NCI-H2107 (cell line): ENCODE measurements around the gene PLAGL1.
"Not testable (repeated sequence)": the region's sequence is repeated elsewhere in the genome, so short reads cannot be mapped to it uniquely, and the experiment has no call there.

ENCODE experiments used
- DNase-seq: peaks from one replicate; lab custom pipeline; 2025; lab: John Stamatoyannopoulos, UW

PLAGL1 gene, protein sequence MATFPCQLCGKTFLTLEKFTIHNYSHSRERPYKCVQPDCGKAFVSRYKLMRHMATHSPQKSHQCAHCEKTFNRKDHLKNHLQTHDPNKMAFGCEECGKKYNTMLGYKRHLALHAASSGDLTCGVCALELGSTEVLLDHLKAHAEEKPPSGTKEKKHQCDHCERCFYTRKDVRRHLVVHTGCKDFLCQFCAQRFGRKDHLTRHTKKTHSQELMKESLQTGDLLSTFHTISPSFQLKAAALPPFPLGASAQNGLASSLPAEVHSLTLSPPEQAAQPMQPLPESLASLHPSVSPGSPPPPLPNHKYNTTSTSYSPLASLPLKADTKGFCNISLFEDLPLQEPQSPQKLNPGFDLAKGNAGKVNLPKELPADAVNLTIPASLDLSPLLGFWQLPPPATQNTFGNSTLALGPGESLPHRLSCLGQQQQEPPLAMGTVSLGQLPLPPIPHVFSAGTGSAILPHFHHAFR

DNA sequence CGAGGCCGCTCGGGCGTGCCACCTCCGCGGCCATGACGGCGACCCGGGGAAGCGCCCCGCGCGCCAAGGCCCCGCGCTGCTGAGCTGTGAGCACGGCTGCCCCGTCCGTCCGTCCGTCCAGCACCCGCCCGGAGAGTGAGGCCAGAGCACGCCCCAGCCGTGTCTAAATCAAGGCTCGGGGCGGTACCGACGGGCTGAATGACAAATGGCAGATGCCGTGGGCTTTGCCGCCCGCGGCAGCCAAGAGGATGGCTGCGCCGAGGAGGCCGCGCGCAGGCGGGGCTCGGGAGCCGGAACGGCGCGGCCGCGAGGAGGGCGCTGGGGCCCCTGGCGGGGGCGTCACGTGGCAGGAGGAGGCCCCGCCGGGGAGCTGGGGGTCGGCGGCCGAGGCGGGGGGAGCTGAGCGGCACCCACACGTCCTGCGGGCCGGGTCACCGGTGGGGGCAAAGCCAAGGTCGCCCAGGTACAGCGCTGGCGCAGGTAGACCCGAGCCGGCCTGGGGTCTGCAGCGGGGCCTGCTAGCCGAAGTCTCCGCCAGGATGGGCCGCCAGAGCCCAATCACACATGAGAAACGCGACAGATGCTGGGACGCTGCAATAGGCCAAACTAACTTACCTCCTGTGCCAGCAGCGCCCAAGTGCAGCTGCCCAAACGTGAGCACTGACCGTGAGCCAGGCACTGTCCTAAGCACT is at the start of gene PLAGL1:
Gene PLAGL1, minus strand, starts transcription at position 140 of the 692 bp plus-strand sequence. CDS start 60,123 bp downstream, outside the sequence.
- no peak for DNase-seq

DNA sequence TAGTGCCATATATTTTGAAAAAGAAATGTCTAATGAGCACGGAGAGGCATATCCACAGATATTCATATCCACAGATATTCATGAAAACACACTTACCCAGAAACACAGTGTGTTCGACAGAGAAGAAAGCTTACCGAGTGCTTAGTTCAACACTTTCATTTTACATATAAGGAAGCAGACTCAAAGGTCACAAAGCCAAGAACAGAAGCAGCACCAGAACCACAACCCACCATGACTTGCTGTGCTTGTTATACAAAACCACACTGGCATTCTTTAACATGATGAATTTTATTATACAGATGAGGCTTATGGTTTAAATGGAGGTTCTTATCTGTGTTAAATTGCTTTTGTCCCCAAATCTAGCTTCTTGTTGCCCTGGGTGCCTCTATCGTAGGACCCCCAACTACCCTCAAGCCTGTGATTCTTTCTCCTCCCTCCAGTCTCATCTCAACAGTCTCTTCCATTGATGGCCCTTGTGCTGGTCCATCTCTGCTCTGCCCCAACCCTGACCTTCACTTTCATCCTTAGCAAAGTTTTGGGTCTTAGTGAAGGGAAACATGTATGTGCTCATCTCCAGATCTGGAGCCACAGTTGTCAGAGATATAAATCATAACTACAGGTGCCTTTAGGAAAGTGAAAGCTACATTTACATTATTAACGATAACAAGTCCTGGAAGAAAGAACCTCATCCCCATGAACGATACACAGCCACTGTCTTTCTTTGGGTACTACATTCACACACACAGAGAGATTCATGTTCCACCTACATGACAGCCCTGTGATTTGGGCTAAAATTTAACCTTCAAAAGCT is 47.3 kb upstream of the PLAGL1 start:
- no peak for DNase-seq

DNA sequence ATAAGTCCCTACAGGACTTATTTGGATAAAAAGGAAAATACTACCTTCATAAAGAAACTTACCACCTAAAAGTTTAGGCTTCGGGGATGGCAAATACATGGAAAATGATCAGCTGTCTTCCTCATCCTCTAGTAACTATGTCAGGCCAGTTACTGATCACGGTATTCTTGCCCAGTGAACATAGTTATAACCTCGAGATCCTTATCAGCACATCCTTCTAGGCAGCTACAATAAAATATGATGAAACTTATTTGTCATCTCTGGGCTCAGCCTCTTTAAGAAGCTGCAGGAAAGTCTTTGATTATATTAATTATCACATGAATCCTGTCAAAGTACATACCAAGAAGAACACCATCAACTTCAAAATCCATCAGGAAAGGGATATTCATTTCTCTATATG is 45.5 kb upstream of the PLAGL1 start:
- DNase-seq, result no peak

DNA sequence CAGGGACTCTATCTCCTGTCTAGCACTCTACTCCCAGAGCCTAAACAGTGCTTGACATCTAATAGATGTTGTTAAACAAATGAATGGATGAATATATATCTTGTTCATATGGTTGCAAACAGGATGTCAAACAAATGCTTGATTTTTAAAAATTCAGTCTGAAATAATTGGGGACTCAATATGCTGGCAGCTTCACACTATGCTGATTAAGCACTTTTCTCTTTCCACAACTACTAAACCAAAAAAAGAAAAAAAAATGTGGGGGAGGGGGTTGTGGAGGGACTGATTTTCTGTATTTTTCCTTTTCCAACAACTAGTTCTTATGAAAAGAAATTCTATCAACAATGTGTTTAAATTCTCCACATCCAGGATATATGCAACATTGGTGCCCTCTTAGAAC is 44.4 kb upstream of the PLAGL1 start:
- DNase-seq, result no peak

DNA sequence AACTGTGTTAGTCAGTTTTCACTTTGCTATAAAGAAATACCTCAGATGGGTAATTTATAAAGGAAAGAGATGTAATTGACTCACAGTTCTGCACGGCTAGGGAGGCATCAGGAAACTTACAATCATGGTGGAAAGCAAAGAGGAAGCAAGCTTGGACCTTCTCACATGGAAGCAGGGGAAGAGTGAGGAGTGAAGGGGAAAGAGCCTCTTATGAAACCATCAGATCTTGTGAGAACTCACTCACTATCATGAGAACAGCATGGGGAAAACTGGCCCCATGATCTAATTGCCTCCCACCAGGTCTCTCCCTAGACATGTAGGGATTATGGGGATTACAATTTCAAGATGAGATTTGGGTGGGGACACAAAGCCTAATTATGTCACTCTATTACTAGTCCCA is 41.3 kb upstream of the PLAGL1 start:
- no peak for DNase-seq

DNA sequence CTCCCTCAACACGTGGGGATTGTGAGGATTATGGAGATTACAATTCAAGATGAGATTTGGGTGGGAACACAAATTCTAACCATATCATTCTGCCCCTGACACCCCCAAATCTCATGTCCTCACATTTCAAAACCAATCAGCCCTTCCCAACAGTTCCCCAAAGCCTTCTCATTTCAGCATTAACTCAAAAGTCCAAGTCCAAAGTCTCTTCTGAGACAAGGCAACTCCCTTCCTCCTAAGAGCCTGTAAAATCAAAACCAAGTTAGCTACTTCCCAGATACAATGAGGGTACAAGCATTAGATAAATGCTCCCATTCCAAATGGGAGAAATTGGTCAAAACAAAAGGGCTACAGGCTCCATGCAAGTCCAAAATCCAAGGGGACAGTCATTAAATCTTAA is 39.6 kb upstream of the PLAGL1 start:
- no peak for DNase-seq

DNA sequence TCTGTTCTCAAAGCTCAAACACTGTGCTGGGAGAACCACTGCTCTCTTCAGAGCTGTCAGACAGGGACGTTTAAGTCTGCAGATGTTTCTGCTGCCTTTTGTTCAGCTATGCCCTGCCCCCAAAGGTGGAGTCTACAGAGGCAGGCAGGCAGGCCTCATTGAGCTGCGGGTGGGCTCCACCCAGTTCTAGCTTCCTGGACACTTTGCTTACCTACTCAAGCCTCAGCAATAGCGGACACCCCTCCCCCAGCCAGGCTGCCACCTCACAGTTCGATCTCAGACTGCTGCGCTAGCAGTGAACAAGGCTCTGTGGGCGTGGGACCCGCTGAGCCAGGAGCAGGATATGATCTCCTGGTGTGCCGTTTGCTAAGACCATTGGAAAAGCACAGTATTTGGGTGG is 38.6 kb upstream of the PLAGL1 start:
- DNase-seq, result not testable (repeated sequence)

DNA sequence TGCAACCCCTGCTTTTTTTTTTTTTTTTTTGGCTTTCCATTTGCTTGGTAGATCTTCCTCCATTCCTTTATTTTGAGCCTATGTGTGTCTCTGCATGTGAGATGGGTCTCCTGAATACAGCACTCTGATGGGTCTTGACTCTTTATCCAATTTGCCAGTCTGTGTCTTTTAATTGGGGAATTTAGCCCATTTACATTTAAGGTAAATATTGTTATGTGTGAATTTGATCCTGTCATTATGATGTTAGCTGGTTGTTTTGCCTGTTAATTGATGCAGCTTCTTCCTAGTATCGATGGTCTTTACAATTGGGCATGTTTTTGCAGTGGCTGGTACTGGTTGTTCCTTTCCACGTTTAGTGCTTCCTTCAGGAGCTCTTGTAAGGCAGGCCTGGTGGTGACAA is 36.9 kb upstream of the PLAGL1 start:
- not testable (repeated sequence) for DNase-seq

DNA sequence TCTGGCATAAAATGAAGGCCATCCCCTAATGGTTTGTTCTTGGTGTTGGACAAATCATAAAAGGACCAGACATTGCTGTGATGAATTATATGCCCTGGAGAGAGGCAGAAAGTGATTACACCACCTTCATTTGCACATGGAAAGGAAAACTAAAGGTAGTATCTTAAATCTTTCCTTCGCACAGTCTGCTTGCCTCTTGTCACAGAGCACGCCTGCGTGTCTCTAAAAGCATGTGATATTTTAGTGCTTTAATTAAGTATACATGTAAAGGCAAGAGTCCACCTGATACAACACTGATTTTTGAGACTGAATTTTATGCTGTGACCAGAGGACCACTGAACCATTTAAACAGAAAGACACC is 28.8 kb upstream of the PLAGL1 start:
- DNase-seq, result no peak

DNA sequence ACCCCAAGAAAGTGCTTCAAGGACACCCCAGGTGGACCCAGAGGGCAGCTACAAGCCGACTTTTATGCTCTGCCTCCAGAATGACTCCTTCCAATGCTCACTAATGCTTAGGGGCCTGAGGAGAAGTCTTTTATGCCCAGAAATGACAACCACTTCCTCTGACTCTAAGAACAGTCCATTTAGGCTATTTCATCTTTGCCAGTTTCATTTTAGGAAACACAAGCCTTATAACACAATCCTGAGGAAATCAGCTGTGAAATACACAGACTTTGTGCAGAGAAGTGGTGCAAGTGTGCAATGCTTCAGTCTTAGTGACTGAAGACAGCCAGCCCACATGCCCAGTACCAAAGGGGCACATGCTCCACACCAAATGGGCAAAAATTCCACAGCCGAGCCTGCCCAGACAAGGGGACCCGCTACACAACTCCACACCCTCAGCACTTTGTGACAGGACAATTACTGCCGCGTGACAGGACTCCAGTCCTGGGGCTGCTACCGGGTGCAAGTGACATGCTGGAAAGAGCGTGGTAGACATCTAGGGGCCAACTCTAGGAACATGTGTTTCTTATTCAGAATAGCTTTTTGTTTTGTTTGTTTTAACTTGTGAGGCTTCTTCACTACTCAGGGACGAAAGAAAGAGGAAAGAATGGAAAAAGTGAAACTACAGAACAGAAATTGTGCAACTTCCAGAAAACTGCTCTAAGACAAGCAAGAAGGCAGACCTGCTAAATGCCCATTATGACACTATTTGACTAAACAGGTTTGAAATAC is 28.2 kb upstream of the PLAGL1 start:
- DNase-seq, result no peak

DNA sequence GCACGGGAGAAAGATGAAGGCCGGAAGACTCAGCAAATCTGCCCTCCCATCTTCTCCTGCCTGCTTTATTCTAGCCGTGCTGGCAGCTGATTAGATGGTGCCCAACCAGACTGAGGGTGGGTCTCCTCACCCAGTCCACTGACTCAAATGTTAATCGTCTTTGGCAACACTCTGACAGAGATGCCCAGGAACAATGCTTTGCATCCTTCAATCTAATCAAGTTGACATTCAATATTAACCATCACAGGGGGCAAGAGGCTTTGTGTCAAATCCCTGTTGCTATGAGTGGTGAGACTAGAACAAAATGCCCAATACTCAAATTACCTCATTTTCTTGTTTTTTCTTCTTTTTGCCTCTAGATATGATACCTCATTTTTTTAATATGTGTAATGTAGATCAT is 27.4 kb upstream of the PLAGL1 start:
- DNase-seq, result no peak

DNA sequence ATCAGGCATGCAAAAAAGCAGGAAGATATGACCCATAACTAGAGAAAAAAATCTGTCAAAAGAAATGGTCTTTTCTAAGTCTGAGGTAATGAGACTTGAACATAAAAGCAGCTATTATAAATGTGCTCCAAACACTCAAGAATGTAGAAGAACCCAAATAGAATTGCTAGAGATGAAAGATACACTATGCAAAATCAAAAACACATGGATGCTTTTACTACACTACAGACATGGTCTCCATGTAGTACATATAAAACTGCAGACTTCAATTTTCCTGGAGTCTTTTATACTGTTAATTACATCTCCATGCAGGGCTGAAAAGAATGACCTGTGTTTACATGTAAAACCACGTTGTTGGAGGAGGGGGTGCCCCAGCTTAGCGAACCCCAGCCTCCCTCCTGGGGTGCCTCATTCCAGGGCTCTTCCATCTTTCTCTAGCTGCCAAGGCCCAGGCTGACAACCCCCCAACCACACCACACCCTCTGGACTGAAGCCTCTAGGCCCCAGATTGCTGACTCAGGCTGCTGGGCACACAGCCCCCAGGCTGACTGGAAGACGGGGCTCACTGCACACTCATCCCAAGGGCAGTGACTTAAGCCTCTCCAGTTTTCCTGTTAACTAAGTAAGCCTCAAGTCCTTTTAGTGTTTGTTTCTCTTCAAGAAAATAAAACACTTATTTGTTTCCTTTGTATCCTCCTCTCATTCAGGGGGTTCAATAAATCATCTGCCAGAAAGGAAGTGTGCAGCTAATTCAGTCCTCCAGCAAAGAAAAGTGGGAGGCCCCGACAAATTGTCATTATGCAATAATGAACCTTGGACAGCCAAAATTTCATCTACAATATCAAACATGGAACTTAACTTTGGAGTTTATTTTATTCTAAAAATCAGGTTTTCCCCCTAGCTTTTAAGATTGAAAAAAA is 26.0 kb upstream of the PLAGL1 start:
- no peak for DNase-seq

DNA sequence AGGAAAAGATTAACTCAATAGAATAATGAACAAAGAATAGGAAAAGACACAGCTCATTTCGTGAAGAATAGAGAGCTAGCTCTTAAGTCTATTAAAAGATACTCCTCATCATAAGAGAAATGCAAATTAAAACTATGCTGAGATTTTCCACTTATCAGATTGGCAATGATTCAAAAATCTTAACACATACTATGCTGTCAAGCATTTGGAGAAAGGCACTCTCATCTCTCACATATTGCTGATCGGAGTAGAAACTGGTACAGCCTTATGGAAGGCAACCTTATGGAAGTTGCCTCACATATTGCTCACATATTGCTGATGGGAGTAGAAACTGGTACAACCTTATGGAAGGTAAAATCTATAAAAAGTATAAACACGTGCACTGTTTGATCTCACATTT is 21.4 kb upstream of the PLAGL1 start:
- no peak for DNase-seq

DNA sequence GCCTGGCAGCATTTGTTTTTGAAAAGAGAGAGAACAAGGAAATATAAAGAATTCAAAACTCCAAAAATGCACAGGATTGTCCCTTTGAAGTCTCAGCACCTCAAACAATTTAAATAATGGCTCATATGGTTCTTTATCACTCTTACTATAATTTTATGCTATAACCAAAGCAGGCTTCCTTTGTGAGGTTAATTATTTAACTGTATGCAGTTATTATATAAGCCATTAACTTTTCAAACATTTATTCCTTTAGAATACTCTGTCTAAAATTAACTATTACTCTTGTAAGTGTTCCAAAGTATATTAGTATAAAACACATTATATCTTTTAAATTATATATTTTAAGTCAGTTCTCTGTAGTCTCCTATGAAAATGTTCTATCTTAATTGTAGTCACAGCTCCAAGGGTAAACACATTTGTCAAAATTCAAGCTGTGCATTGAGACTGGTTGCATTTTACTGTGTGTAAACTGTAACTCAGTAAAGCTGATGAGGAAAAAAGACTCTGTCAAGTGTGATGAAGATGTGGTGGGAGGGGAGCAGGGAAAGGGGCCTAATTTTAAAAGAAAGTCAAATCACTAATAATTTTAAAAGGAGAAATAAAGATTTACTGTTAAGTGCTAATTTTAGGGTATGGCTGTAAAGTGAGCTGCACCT is 20.0 kb upstream of the PLAGL1 start:
- no peak for DNase-seq

DNA sequence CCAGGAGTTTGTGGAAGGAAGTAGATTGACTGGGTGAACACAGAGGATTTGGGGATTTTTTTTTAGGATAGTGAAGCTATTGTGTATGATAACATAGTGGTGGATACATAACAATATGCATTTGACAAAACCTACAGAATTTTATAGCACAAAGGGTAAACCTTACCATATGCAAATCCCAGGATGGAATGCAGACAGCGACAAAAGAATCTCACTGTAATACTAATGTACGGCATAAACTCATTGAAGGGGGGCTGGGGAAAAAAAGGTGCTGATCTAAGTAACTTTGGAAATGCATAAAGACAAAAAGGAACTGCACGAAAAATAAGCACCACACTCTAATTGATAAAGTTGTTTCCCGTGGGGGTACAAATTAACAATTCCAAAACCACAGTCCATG is 15.2 kb upstream of the PLAGL1 start:
- no peak for DNase-seq

DNA sequence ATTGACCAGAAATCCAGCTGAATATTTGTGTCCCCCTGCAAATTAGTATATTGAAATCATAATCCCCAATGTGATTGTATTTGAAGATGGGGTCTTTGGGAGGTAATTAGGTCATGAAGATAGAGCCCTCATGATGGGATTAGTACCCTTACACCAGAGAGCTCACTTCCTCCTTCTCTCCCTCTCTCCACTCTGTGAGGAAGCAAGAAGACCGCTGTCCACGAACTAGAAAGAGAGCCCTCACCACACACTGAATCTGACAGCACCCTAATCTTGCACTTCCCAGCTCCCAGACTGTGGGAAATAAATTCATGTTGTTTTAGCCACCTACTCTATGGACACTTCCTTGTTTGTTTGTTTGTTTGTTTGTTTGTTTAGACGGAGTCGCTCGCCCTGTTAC is 11.9 kb upstream of the PLAGL1 start:
- DNase-seq, result no peak

DNA sequence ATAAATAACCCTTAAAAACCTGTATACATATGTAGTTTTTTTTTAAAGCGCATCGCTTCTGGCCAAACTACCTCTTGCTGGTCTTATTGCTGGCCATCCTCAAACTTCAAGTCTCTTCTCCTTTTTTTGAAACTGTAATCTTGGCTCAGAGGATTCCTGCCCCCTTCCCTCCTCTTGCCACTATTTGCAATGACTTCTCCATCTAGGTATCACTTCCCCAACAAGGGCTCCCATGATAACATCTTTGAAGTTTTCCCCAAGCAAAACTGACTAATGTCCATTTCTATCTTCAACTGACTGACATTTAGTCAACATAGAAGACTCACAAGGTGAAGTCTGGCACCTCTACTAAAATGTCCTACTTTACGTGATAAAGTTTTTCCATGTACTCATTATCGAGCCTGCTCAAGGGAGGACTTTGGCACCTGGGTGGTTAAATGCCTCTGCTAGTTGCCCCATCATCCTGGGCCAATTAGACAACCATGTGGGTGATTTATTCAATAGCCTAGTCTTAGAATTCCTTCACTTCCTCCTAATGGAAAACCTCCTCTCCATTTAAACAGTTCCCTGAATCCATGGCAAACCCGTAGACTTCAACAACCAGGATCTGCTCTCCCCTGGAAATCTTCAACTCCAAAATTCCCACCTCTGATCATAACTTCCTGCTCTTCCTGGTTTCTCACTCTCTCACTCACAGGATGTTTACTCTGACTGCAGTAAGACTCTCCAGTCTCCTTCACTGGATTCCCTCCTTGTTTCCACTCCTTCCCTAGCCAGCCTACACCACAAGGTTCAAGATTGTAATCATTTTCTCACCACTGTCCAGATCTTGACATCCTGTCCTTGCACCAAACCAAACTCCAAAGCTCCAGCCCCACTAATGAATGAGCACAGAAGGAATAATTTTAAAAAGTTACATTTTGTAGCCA is 9.4 kb upstream of the PLAGL1 start:
- DNase-seq, result no peak

DNA sequence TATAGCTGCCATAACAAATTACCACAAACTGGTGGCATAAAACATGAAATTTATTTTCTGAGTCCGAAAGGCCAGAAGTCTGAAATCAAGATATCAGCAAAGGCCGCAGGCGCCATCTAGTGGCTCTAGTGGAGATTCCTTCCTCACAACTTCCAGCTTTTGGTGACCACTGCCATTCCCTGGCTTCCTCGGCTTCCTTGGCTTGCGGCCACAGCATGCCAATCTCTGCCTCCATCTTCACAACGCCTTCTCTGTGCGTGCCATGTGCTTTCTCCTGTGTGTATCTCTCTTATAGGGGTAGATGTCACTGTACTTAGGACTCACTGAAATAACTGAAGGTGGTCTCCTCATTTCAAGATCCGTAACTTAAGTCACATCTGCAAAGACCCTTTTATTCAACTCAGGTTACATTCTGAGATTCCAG is 5.4 kb upstream of the PLAGL1 start:
- peak; percentile 48 for DNase-seq

DNA sequence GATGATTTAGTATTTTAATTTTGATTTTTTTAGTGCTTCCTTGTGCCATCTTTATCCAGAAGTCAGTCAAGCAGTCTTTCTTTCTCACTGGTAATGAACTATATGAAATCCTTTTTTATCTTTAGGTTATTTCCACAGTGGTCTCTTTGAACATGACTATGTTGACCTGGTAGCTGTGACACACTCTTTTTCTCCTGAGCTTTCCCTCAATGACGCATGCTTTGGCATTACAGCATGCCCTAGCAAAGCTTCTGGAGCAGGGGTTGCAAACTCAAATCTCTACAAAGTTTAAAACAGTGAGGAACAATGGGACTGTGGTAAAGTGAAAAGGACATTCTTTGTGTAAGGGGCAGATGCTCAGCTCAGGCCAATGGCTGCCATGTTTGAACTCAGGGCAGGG is 4.5 kb upstream of the PLAGL1 start:
- DNase-seq, result no peak
